Stromal cell of bone marrow (primary cell): ENCODE results near the gene MTHFR.

Experiments
- DNase-seq: peaks from one replicate; pipeline ENCODE4 v3.0.0-alpha.2; 2012; ENCODE audit warnings: low read depth

MTHFR gene

DNA sequence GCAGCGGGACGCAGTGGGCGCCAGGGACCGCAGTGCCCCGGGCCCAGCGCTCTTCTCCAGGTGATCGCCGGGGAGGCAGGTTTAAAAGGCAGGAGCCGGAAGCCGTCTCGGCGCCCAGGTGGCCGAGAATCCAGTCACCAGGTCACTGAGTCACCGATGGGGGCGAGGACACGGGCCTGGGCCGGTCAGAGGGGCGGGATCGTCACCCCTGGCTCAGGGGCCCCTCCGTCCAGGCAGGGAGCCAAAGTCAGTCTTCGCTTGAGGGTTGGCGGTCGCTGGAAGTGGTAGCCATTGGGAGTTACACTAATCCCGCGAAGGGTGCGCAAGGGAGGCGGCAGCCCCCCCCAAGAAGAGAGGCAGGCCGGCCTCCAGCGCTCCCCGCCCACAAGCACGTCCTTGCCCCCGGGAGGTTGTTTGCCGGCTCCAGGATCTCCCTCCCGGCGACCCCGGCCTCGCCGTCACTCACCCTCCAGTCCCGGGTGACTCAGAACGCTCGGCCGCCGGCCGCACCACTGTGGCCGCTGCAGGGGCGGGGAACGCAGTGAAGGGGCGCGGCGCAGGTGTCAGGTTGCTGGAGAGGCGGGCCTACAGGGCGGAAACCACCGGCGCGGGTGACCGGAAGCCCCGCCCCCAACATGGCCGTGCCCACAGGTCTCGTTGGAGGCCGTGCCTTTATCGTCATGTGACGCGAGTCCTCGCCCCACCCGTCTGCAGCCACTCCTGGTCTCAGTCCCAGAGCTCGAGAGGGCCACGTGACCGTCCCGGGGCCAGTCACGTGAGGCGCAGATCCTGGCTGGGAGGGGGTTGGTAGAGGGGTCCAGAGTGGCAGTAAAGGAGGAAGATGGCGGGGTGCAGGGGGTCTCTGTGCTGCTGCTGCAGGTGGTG, at the start of gene MTHFR, which contains the start of gene CLCN6:
Gene MTHFR, minus strand, starts transcription at position 543 of the 885 bp plus-strand sequence. CDS start 2,848 bp downstream, outside the sequence.
Gene CLCN6, plus strand, starts transcription at position 770 of the 885 bp plus-strand sequence. Its CDS starts 72 bp downstream, at position 842.
- peak; percentile 97 for DNase-seq

DNA sequence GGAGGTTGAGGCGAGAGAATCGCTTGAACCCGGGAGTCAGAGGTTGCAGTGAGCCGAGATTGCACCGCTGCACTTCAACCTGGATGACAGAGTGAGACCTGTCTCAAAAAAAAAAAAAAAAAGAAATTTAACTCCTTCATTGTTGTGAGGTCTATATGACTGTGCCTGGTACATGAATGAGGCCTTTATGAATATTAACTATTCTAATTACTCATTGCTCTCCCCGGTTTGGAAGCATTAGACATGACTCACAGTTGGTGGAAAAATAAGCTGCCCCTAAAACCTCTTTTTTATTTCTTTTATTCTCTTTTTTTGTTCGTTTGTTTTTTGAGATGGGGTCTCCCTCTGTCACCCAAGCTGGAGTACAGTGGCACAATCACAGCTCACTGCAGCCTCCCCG, 49.7 kb upstream of the MTHFR start:
- DNase-seq: no peak

GRCh38 chr1:11854519-11854918, 48.8 kb upstream of the MTHFR start:
- no peak for DNase-seq

GRCh38 chr1:11851180-11851579, 45.4 kb upstream of the MTHFR start:
- DNase-seq: no peak

- no peak for DNase-seq
These were observed 44.4 kb upstream of the MTHFR start for GRCh38 chr1:11850156-11850555.

- no peak for DNase-seq
These were observed 42.6 kb upstream of the MTHFR start for GRCh38 chr1:11848373-11848700.

- DNase-seq: no peak
These were observed 42.1 kb upstream of the MTHFR start, which contains the start of gene NPPA for GRCh38 chr1:11847667-11848372. Gene NPPA, minus strand, starts transcription at chr1:11847783. Its CDS starts 99 bp downstream, at chr1:11847684.

GRCh38 chr1:11845641-11846335, 40.0 kb upstream of the MTHFR start:
- no peak for DNase-seq

- DNase-seq: no peak
These were observed 36.6 kb upstream of the MTHFR start for GRCh38 chr1:11842154-11843041.

- no peak for DNase-seq
These were observed 35.7 kb upstream of the MTHFR start for GRCh38 chr1:11841245-11842153.

DNA sequence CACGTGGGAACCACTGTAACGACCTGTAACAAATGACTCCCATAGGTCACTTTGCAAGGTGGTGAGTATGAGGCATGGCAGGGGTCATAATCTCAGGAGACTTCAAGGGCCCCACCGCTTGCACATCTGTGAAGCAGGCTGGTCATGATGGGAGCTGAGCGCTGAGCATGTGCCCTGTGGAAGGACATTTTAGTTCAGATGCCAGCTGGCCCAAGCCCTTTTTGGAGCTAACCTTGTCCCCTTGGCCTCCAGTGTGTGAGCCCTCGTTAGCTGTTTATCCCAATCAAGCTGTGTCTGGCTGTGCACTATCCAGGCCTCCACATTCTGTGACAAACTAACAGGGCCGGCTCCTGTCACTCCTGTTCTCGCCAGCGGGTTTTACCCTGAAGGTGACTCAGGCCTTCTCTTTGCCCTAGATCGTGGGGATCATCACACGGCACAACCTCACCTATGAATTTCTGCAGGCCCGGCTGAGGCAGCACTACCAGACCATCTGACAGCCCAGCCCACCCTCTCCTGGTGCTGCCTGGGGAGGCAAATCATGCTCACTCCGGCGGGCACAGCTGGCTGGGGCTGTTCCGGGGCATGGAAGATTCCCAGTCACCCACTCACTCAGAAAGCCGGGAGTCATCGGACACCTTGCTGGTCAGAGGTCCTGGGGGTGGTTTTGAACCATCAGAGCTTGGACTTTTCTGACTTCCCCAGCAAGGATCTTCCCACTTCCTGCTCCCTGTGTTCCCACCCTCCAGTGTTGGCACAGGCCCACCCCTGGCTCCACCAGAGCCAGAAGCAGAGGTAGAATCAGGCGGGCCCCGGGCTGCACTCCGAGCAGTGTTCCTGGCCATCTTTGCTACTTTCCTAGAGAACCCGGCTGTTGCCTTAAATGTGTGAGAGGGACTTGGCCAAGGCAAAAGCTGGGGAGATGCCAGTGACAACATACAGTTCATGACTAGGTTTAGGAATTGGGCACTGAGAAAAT, 34.3 kb upstream of the MTHFR start:
- no peak for DNase-seq

DNA sequence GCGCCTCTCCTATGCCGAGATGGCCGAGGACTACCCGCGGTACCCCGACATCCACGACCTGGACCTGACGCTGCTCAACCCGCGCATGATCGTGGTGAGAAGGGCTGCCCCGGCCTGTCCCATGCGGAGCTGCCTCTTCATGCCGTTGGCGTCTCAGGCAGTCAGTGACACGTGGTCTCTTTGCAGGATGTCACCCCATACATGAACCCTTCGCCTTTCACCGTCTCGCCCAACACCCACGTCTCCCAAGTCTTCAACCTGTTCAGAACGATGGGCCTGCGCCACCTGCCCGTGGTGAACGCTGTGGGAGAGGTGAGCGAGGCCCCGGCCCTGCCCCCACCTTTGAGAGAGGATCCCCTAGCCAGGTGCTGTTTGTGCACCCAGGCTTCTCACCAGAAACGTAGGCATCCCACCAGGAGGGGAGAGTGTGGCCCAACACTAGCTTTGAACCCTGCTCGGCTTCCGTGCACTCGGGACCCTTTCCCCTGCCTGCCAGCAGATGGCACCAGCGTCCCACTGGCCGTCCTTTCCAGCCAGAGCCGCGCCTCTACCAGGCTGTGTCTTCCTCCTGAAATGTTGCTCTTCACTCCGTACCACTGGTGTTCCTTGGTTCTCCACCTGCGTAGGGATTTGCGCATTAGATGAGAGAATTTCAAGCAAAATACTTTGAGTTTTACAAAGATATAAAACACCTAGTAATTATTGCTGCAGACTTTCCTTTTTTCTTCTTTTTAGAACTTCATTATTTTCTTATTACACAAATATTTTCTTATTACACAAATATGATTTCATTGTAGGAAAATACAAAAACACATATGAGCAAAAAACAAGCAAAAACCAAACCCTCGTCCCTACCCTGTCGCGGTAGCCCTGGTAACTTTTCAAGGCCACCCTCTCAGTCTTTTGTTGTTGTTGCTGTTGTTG, 32.8 kb upstream of the MTHFR start:
- DNase-seq: peak; percentile 19

GRCh38 chr1:11837767-11838348, 32.1 kb upstream of the MTHFR start:
- DNase-seq: no peak

DNA sequence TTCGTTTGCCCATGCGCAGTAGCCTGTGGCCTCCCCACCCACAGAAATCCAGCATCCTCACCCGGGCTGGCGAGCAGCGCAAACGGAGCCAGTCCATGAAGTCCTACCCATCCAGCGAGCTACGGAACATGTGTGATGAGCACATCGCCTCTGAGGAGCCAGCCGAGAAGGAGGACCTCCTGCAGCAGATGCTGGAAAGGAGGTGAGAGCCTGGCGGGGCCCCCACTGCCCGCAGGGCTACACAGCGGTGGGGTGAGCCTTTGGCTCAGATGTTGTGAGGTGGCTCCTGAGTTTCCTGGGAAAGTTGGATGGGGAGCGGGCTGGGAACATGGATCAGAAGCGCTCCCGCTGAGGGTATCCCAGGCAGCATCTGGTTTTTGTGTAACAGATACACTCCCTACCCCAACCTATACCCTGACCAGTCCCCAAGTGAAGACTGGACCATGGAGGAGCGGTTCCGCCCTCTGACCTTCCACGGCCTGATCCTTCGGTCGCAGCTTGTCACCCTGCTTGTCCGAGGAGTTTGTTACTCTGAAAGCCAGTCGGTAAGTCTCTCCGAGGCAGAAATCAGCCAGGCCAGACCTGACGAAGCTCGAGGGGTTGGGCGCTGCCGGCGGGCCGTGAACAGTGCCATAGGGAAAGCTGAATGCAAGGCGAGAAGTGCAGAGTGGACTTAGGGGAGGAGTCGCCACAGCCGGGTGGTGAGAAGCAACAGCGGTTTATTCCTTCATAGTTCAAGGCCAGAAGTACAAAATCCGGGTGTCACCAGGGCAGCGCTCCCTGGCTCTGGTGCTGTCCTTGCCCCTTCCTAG, 31.4 kb upstream of the MTHFR start:
- no peak for DNase-seq

- no peak for DNase-seq
These were observed 29.9 kb upstream of the MTHFR start for GRCh38 chr1:11835441-11836225.

DNA sequence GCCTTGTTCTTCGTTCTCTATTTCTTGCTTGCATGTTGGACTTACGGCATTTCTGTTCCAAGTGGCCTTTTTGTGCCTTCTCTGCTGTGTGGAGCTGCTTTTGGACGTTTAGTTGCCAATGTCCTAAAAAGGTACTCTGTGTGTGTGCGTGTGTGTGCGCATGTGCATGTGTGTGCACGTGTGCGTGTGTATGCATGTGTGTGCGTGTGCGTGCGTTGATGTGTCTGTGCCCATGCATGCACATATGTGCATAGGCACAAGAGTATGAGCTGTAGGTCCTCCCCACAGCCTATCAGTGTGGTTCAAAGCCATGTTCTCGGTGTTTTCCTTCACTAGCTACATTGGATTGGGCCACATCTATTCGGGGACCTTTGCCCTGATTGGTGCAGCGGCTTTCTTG, 28.1 kb upstream of the MTHFR start:
- DNase-seq: no peak
